PC-9 (cell line): ENCODE measurements around the gene EGFL8. TPM values are rescaled to one million over a fixed set of nuclear protein-coding genes. Genes with fewer than 3 reads are reported as not detected.

Experiments used
- BruUV-seq: library from RNA; stranded (reverse); fragments of 400-500 nt; replicated peaks from 2 replicates; lab custom pipeline; 2021; lab: Mats Ljungman, UMichigan
- CTCF ChIA-PET: fragments of 300-600 bp; sonication (Branson Sonifier 250); formaldehyde crosslinking; loops from one replicate; lab custom pipeline; 2022; ENCODE audit warnings: antibody characterized with exemption; lab: Charles Lee
- POLR2A ChIA-PET: fragments of 300-600 bp; sonication (Branson Sonifier 250); formaldehyde crosslinking; loops from one replicate; lab custom pipeline; 2022; ENCODE audit warnings: antibody characterized with exemption; ENCODE audit not compliant: unreplicated experiment; lab: Charles Lee
- DNase-seq, 2 experiments: peaks; one replicate each; pipeline versions ENCODE4 v3.0.0 to v3.0.0-alpha.2; 2015 to 2022; ENCODE audit warnings: mixed read lengths in 1 of 2
- H2AFZ ChIP-seq: fragments of 200-600 bp; sonication (generic); 2 replicates; pipeline ENCODE4 v1.8.1; 2017; ENCODE audit warnings: antibody characterized with exemption
- H3F3A ChIP-seq: fragments of 200-600 bp; sonication (generic); 2 replicates; pipeline ENCODE4 v1.8.1; 2017; ENCODE audit warnings: antibody characterized with exemption, mild to moderate bottlenecking, low read depth; ENCODE audit not compliant: insufficient read depth
- H3K27ac ChIP-seq: fragments of 200-600 bp; sonication (generic); 2 replicates; pipeline ENCODE4 v1.6.1; 2016; ENCODE audit warnings: mixed run types
- H3K27me3 ChIP-seq: fragments of 200-600 bp; sonication (generic); 2 replicates; pipeline ENCODE4 v1.6.1; 2016; ENCODE audit warnings: low read depth, mixed run types; ENCODE audit not compliant: insufficient read depth
- H3K36me3 ChIP-seq: fragments of 200-600 bp; sonication (generic); 2 replicates; pipeline ENCODE4 v1.6.1; 2016; ENCODE audit warnings: low read depth, mixed run types
- H3K4me1 ChIP-seq: fragments of 200-600 bp; sonication (generic); replicated peaks from 2 replicates; pipeline ENCODE4 v1.6.1; 2016; ENCODE audit warnings: mixed run types; ENCODE audit not compliant: insufficient read depth
- H3K4me2 ChIP-seq: fragments of 200-600 bp; sonication (generic); 2 replicates; pipeline ENCODE4 v1.6.1; 2017; ENCODE audit warnings: mixed run types
- H3K4me3 ChIP-seq: fragments of 200-600 bp; sonication (generic); 2 replicates; pipeline ENCODE4 v1.6.1; 2016; ENCODE audit warnings: mixed run types
- H3K79me2 ChIP-seq: fragments of 200-600 bp; sonication (generic); 2 replicates; pipeline ENCODE4 v1.6.1; 2017; ENCODE audit warnings: low read depth, mixed run types
- H3K9me2 ChIP-seq: fragments of 200-600 bp; sonication (generic); 2 replicates; pipeline ENCODE4 v1.8.1; 2017; ENCODE audit warnings: mild to moderate bottlenecking; ENCODE audit not compliant: insufficient read depth
- H3K9me3 ChIP-seq: fragments of 200-600 bp; sonication (generic); 2 replicates; pipeline ENCODE4 v1.8.1; 2016; ENCODE audit warnings: low read depth; ENCODE audit not compliant: insufficient read depth
- H4K20me1 ChIP-seq: fragments of 200-600 bp; sonication (generic); 2 replicates; pipeline ENCODE4 v1.8.1; 2017; ENCODE audit not compliant: insufficient read depth
- EZH2 ChIP-seq: fragments of 200-600 bp; sonication (generic); IDR thresholded peaks from 2 replicates; pipeline ENCODE4 v1.8.0; 2017; ENCODE audit warnings: antibody characterized with exemption, low read depth
- intact Hi-C: fragments of 100-400 bp; cut with micrococcal nuclease; formaldehyde crosslinking; loops from one replicate; pipeline ENCODE4 v1.10.0; 2022; ENCODE audit not compliant: unreplicated experiment
- total RNA-seq: library from RNA; stranded (reverse); gene quantifications from 2 replicates; pipeline ENCODE4 v1.2.3, GENCODE V29; 2021
- TF ChIP-seq, protein P1 (sequence below): fragments of 200-600 bp; sonication (generic); conservative IDR thresholded peaks from 2 replicates; pipeline ENCODE4 v1.6.1; 2017; ENCODE audit warnings: mixed run types, antibody characterized with exemption, mild to moderate bottlenecking, moderate library complexity

The EGFL8 gene
- total RNA-seq, 1 experiment from 2014 or later, result 26.0 TPM

DNA sequence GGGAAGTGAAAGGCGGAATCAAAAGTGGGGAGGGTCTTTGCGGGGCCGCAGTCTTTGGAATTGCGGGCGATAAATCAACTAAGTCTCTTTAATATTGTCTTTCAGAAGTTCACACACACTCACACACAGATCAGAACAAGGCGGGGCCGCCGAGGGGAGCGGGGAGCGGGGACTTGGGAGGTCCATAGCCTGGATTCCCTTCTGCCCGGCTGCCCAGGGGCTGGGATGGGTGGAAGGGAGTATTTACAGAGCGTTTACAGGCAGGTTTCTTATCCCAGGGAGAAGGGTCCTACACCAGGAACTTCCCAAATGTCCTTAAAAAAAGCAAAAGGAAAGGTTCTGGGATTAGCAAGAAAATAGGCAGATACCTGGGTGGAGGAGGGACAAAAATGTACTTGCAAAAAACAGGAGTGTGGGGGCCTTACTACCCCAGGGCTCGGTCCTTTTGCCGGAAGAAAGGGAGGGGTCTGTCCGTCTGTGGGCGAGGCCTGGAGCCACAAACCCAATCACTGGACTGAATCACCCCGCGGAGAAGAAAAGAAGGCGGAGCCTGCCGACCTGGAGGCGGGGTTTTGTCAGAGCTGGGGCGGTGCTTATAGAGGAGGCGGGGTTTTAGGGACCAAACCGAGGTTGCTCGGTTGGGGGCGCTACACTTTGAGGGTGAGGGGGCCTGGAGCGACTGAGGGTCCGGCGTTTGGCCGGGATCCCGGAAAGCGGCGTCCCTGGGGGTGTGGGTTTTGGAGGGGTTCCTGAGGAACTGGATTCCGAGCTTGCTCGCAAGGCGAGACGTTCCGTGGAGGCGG is 15.9 kb upstream of the EGFL8 start:
- H3K36me3 ChIP-seq, result no peaks in the 10 kb centered on the region
- no peaks in the 10 kb centered on the region for H3K27me3 ChIP-seq
- peaks cover 13% of the 10 kb centered on the region for H3K79me2 ChIP-seq
- DNase-seq, result no peak
- TF ChIP-seq, protein P1, sequence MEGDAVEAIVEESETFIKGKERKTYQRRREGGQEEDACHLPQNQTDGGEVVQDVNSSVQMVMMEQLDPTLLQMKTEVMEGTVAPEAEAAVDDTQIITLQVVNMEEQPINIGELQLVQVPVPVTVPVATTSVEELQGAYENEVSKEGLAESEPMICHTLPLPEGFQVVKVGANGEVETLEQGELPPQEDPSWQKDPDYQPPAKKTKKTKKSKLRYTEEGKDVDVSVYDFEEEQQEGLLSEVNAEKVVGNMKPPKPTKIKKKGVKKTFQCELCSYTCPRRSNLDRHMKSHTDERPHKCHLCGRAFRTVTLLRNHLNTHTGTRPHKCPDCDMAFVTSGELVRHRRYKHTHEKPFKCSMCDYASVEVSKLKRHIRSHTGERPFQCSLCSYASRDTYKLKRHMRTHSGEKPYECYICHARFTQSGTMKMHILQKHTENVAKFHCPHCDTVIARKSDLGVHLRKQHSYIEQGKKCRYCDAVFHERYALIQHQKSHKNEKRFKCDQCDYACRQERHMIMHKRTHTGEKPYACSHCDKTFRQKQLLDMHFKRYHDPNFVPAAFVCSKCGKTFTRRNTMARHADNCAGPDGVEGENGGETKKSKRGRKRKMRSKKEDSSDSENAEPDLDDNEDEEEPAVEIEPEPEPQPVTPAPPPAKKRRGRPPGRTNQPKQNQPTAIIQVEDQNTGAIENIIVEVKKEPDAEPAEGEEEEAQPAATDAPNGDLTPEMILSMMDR, result no peak
- TF ChIP-seq EZH2, result no peak
- ChIA-PET CTCF (no interaction called here), POLR2A (no interaction called here)
- no peaks in the 10 kb centered on the region for H4K20me1 ChIP-seq
- H3K27ac ChIP-seq, result no peak overlapping the region
- H2AFZ ChIP-seq, result no peak overlapping the region
- no peak overlapping the region for H3K4me3 ChIP-seq
- peaks cover 39% of the 10 kb centered on the region; the same call in 1 of the 2 replicates for H3F3A ChIP-seq
- BruUV-seq, result no TSS peak
- H3K9me3 ChIP-seq, result no peaks in the 10 kb centered on the region
- intact Hi-C loops, result no loop called here
- no peaks in the 10 kb centered on the region for H3K9me2 ChIP-seq
- H3K4me1 ChIP-seq, result peaks cover 39% of the 10 kb centered on the region
- no peak overlapping the region for H3K4me2 ChIP-seq

DNA sequence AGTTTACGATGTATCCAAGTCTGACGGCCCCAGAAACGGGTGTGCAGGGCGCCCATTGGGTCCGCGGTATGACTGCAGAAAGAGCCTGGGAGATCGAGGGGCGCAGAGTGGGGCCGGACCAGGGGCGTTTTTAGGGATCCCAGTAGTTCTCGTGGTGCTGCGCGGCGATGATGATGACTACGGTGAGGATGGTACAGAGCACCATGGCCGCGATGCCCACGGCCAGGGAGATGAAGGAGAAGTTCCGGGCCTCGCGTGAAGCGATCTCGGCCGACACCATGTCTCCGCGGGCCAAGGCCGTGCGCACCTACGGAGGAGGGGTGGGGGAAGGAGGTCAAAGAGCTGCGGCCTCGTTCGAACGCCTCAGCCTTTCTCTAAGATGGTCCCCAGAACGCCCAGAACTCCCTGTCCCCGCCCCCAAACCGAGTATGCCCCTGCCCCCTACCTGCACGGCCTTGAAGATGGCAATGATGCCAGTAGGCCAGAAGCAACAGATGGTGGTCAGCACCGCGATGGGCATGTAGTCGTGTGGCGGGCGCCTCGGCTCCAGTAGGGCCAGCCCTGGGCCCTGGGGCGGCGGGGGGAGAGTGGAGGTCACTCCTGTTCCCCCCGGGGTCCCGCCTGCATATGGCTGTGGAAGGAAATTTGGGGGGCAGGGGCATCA is 15.2 kb upstream of the EGFL8 start:
- Histone ChIP-seq H3K9me2 (no peaks in the 10 kb centered on the region), H3K27me3 (no peaks in the 10 kb centered on the region), H3K27ac (no peak overlapping the region), H2AFZ (no peak overlapping the region), H3F3A (peaks cover 36% of the 10 kb centered on the region; the same call in 1 of the 2 replicates), H3K36me3 (no peaks in the 10 kb centered on the region), H3K79me2 (peaks cover 13% of the 10 kb centered on the region), H4K20me1 (no peaks in the 10 kb centered on the region), H3K4me2 (no peak overlapping the region), H3K4me1 (peaks cover 32% of the 10 kb centered on the region), H3K4me3 (no peak overlapping the region), H3K9me3 (no peaks in the 10 kb centered on the region)
- ChIA-PET POLR2A (no interaction called here), CTCF (no interaction called here)
- BruUV-seq, result no TSS peak
- TF ChIP-seq EZH2, result no peak
- TF ChIP-seq, protein P1, result no peak
- no peak for DNase-seq
- intact Hi-C loops, result no loop called here

DNA sequence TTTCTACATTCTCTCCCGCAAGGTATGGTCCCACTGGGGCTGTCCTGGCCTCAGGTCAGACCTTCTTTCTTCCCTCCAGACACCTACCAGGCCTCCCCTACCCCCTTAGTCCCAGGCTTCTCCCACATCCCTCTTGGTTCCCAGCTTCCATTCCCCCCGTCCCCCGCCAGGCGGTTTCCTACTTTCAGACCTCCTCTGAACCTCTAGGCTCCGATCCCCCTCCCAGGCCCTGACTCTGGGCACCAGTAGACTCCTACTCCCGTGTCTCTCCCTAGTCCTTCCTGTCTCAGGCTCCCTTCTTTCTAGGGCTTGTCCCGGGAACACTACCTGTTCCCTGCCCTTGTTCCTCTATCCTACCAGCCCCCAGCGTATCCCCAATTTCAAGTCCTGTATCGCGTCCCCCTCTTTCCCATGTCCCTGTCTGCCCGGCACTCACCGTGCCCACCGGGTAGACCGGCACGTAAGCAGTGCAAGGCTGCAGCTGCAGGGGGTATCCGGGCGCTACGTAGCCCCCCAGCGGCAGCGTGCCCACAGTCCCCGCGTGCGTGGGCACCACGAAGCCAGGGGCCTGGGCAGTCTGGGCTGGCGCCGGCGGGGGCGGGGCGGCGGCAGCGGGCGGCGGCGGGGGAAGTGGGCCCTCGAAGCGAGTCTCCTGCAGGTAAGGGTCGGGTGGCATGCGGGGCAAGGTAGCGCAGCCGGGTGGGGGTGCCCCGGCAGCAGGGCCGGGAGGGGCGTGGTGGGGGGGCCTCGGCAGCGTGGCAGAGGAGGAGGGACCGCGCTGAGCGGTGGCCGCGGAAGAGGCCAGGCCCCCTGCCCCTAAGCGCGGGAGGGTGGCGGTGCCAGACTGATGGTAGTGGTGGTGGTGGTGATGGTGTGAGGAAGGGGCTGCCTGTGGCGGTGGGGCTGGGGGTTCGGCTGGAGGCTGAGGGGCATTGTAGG is 14.2 kb upstream of the EGFL8 start:
- no TSS peak for BruUV-seq
- Histone ChIP-seq H3K36me3 (no peaks in the 10 kb centered on the region), H3K27me3 (no peaks in the 10 kb centered on the region), H3K4me2 (no peak overlapping the region), H2AFZ (no peak overlapping the region), H3K9me3 (no peaks in the 10 kb centered on the region), H3K4me1 (peaks cover 28% of the 10 kb centered on the region), H3K27ac (no peak overlapping the region), H3K9me2 (no peaks in the 10 kb centered on the region), H3K79me2 (peaks cover 22% of the 10 kb centered on the region), H4K20me1 (0 out of 2 replicates have a peak, but pooled peaks cover 2% of the 10 kb centered on the region), H3F3A (peaks cover 33% of the 10 kb centered on the region; the same call in 1 of the 2 replicates), H3K4me3 (no peak overlapping the region)
- CTCF ChIA-PET, result interaction anchor here (1.0 kb wide), 1 partner anchor 19 kb away, joined by 5 read pairs; no protein-coding TSS in a partner anchor
- POLR2A ChIA-PET, result no interaction called here
- no peak for DNase-seq
- intact Hi-C loops, result no loop called here
- TF ChIP-seq, protein P1, result no peak
- no peak for TF ChIP-seq EZH2
